RWPE2 (cell line): ENCODE measurements around the gene GRIA4.
A peak's percentile ranks its signal among the peaks of the same experiment; 100 is the strongest.

Experiments used
- ATAC-seq: fragments of 200-7000 bp; cut with Tn5 transposase; 3 replicates; pipeline ENCODE4 v1.9.1; 2021; ENCODE audit warnings: low read depth
- DNase-seq: peaks from one replicate; pipeline ENCODE4 v3.0.0-alpha.2; 2020; ENCODE audit warnings: low spot score
- H3K27ac ChIP-seq: fragments of 450-650 bp; 2 replicates; pipeline ENCODE4 v1.5.1; 2017; ENCODE audit warnings: mild to moderate bottlenecking; ENCODE audit not compliant: poor library complexity, severe bottlenecking
- H3K27me3 ChIP-seq: fragments of 250-450 bp; sonication (Bioruptor Pico); 2 replicates; pipeline ENCODE4 v1.5.1; 2021; ENCODE audit warnings: mild to moderate bottlenecking, moderate library complexity; ENCODE audit not compliant: insufficient read depth, poor library complexity, severe bottlenecking
- H3K36me3 ChIP-seq: fragments of 250-450 bp; sonication (Bioruptor Pico); 2 replicates; pipeline ENCODE4 v1.5.1; 2020; ENCODE audit warnings: low read depth, mild to moderate bottlenecking, moderate library complexity
- H3K4me1 ChIP-seq: fragments of 250-450 bp; sonication (Bioruptor Pico); 2 replicates; pipeline ENCODE4 v1.5.1; 2021; ENCODE audit warnings: mild to moderate bottlenecking, moderate library complexity; ENCODE audit not compliant: insufficient read depth, poor library complexity, severe bottlenecking
- H3K4me3 ChIP-seq: fragments of 250-450 bp; sonication (Bioruptor Pico); 2 replicates; pipeline ENCODE4 v1.5.1; 2021; ENCODE audit warnings: mild to moderate bottlenecking, moderate library complexity; ENCODE audit not compliant: severe bottlenecking
- H3K9me3 ChIP-seq: fragments of 250-450 bp; sonication (Bioruptor Pico); 2 replicates; pipeline ENCODE4 v1.5.1; 2021; ENCODE audit warnings: mild to moderate bottlenecking, moderate library complexity; ENCODE audit not compliant: severe bottlenecking
- CTCF ChIP-seq: fragments of 450-650 bp; IDR thresholded peaks from one replicate; pipeline ENCODE4 v1.5.1; 2017; ENCODE audit warnings: mild to moderate bottlenecking, moderate library complexity; ENCODE audit not compliant: poor library complexity, severe bottlenecking

GRIA4 gene

GRCh38 chr11:105937331-105937730, 327.5 kb downstream of the GRIA4 start:
- Histone ChIP-seq H3K27me3 (no peaks in the 10 kb centered on the region), H3K36me3 (no peaks in the 10 kb centered on the region), H3K4me1 (peaks cover 28% of the 10 kb centered on the region), H3K27ac (peak overlapping the region; percentile 49), H3K4me3 (no peak overlapping the region), H3K9me3 (no peaks in the 10 kb centered on the region)
- DNase-seq, result no peak
- ATAC-seq, result peak; percentile 86
- TF ChIP-seq CTCF, result no peak

- ATAC-seq, result no peak
- Histone ChIP-seq H3K9me3 (no peaks in the 10 kb centered on the region), H3K36me3 (no peaks in the 10 kb centered on the region), H3K4me3 (no peak overlapping the region), H3K27me3 (no peaks in the 10 kb centered on the region), H3K27ac (peak overlapping the region; percentile 49), H3K4me1 (peaks cover 28% of the 10 kb centered on the region)
- no peak for DNase-seq
- no peak for TF ChIP-seq CTCF
Observed at GRCh38 chr11:105937738-105938137, 327.9 kb downstream of the GRIA4 start.

- ATAC-seq, result no peak
Observed at GRCh38 chr11:105942921-105943320, 333.0 kb downstream of the GRIA4 start.

GRCh38 chr11:105948918-105949590, 339.2 kb downstream of the GRIA4 start:
- H3K4me1 ChIP-seq, result peaks cover 8% of the 10 kb centered on the region
- no peak overlapping the region for H3K27ac ChIP-seq
- TF ChIP-seq CTCF, result no peak
- no peak overlapping the region for H3K4me3 ChIP-seq
- H3K27me3 ChIP-seq, result no peaks in the 10 kb centered on the region
- H3K9me3 ChIP-seq, result no peaks in the 10 kb centered on the region
- ATAC-seq, result no peak
- no peak for DNase-seq
- H3K36me3 ChIP-seq, result no peaks in the 10 kb centered on the region

More at GRCh38 chr11:105942921-105943320, 333.0 kb downstream of the GRIA4 start:
- H3K4me1 ChIP-seq, result peaks cover under 1% of the 10 kb centered on the region
- H3K27me3 ChIP-seq, result no peaks in the 10 kb centered on the region
- TF ChIP-seq CTCF, result no peak
- no peaks in the 10 kb centered on the region for H3K36me3 ChIP-seq
- no peak overlapping the region for H3K4me3 ChIP-seq
- no peak overlapping the region for H3K27ac ChIP-seq
- DNase-seq, result no peak
- no peaks in the 10 kb centered on the region for H3K9me3 ChIP-seq

GRCh38 chr11:105953886-105954285, 344.0 kb downstream of the GRIA4 start:
- H3K27ac ChIP-seq, result no peak overlapping the region
- peaks cover 8% of the 10 kb centered on the region for H3K4me1 ChIP-seq
- H3K36me3 ChIP-seq, result no peaks in the 10 kb centered on the region
- ATAC-seq (no peak), DNase-seq (no peak)
- TF ChIP-seq CTCF, result no peak
- no peak overlapping the region for H3K4me3 ChIP-seq
- no peaks in the 10 kb centered on the region for H3K9me3 ChIP-seq
- no peaks in the 10 kb centered on the region for H3K27me3 ChIP-seq
